GF-D8 (cell line): ENCODE measurements around the gene LGALS9B.
"Not testable (repeated sequence)": the region's sequence is repeated elsewhere in the genome, so short reads cannot be mapped to it uniquely, and the experiment has no call there.

Experiments
- DNase-seq: peaks from one replicate; lab custom pipeline; 2025; lab: John Stamatoyannopoulos, UW

The LGALS9B gene

GRCh38 chr17:20467447-20467846 is at the start of gene LGALS9B:
Gene LGALS9B (minus strand): TSS chr17:20467539. CDS start chr17:20467470, 69 bp downstream.
- not testable (repeated sequence) for DNase-seq

GRCh38 chr17:20516986-20517385 is 49.6 kb upstream of the LGALS9B start:
- DNase-seq: not testable (repeated sequence)

- DNase-seq: not testable (repeated sequence)
Observed at GRCh38 chr17:20515099-20515498, 47.8 kb upstream of the LGALS9B start.

GRCh38 chr17:20513539-20513938 is 46.2 kb upstream of the LGALS9B start:
- DNase-seq: not testable (repeated sequence)

GRCh38 chr17:20512378-20512777 is 45.0 kb upstream of the LGALS9B start:
- DNase-seq: not testable (repeated sequence)

- DNase-seq: not testable (repeated sequence)
Observed at GRCh38 chr17:20511778-20512177, 44.4 kb upstream of the LGALS9B start.

GRCh38 chr17:20505333-20505732 is 38.0 kb upstream of the LGALS9B start:
- DNase-seq: not testable (repeated sequence)

- not testable (repeated sequence) for DNase-seq
Observed at GRCh38 chr17:20504388-20505066, 37.2 kb upstream of the LGALS9B start.

GRCh38 chr17:20501896-20502295 is 34.6 kb upstream of the LGALS9B start:
- DNase-seq: not testable (repeated sequence)

GRCh38 chr17:20500346-20500745 is 33.0 kb upstream of the LGALS9B start:
- DNase-seq: not testable (repeated sequence)

GRCh38 chr17:20495420-20495819 is 28.1 kb upstream of the LGALS9B start:
- not testable (repeated sequence) for DNase-seq

- DNase-seq: not testable (repeated sequence)
Observed at GRCh38 chr17:20494735-20495134, 27.4 kb upstream of the LGALS9B start.

GRCh38 chr17:20494147-20494546 is 26.8 kb upstream of the LGALS9B start:
- not testable (repeated sequence) for DNase-seq

- DNase-seq: not testable (repeated sequence)
Observed at GRCh38 chr17:20492971-20493370, 25.6 kb upstream of the LGALS9B start.

GRCh38 chr17:20492099-20492498 is 24.8 kb upstream of the LGALS9B start:
- DNase-seq: not testable (repeated sequence)

GRCh38 chr17:20484930-20485329 is 17.6 kb upstream of the LGALS9B start:
- not testable (repeated sequence) for DNase-seq

- DNase-seq: not testable (repeated sequence)
Observed at GRCh38 chr17:20479889-20480591, 12.7 kb upstream of the LGALS9B start.

GRCh38 chr17:20477398-20478071 is 10.2 kb upstream of the LGALS9B start:
- DNase-seq: not testable (repeated sequence)

- DNase-seq: not testable (repeated sequence)
Observed at GRCh38 chr17:20475137-20475831, 7.9 kb upstream of the LGALS9B start.

- DNase-seq: not testable (repeated sequence)
Observed at GRCh38 chr17:20474081-20474480, 6.7 kb upstream of the LGALS9B start.

GRCh38 chr17:20469946-20470345 is 2.6 kb upstream of the LGALS9B start:
- not testable (repeated sequence) for DNase-seq

- not testable (repeated sequence) for DNase-seq
Observed at GRCh38 chr17:20469107-20469506, 1.8 kb upstream of the LGALS9B start.
